Measurements from ENCODE around the gene RICTOR.

Gene RICTOR

GRCh38 chr5:39100301-39100850 lies 26.2 kb upstream of the RICTOR start:
- DNase-seq (ENCODE audit: low spot score): no peak

GRCh38 chr5:39099831-39100230 lies 25.6 kb upstream of the RICTOR start:
- no peak for DNase-seq (ENCODE audit: low spot score)

GRCh38 chr5:39093352-39093751 lies 19.2 kb upstream of the RICTOR start:
- DNase-seq (ENCODE audit: low spot score): peak; percentile 10

GRCh38 chr5:39092581-39093351 lies 18.6 kb upstream of the RICTOR start:
- DNase-seq (ENCODE audit: low spot score): no peak

- DNase-seq (ENCODE audit: low spot score): no peak
These were observed 17.9 kb upstream of the RICTOR start for GRCh38 chr5:39091940-39092580.

- no peak for DNase-seq (ENCODE audit: low spot score)
These were observed 9.8 kb upstream of the RICTOR start for GRCh38 chr5:39083968-39084367.

GRCh38 chr5:39082995-39083394 lies 8.8 kb upstream of the RICTOR start:
- no peak for DNase-seq (ENCODE audit: low spot score)

GRCh38 chr5:39080597-39081204 lies 6.5 kb upstream of the RICTOR start:
- DNase-seq (ENCODE audit: low spot score): peak; percentile 73

GRCh38 chr5:39080168-39080567 lies 6.0 kb upstream of the RICTOR start:
- no peak for DNase-seq (ENCODE audit: low spot score)

GRCh38 chr5:39079147-39079546 lies 4.9 kb upstream of the RICTOR start:
- no peak for DNase-seq (ENCODE audit: low spot score)

GRCh38 chr5:39076757-39077728 lies 2.8 kb upstream of the RICTOR start:
- peak; percentile 16 for DNase-seq (ENCODE audit: low spot score)

GRCh38 chr5:39076101-39076756 lies 2.0 kb upstream of the RICTOR start:
- no peak for DNase-seq (ENCODE audit: low spot score)

GRCh38 chr5:39073767-39074016 lies 507 bp downstream of the RICTOR start:
- DNase-seq (ENCODE audit: low spot score): peak; percentile 84

- no peak for DNase-seq (ENCODE audit: low spot score)
These were observed 1.1 kb downstream of the RICTOR start for GRCh38 chr5:39072925-39073766.

- no peak for DNase-seq (ENCODE audit: low spot score)
These were observed 6.1 kb downstream of the RICTOR start for GRCh38 chr5:39068099-39068498.

GRCh38 chr5:39064450-39064849 lies 9.7 kb downstream of the RICTOR start:
- no peak for DNase-seq (ENCODE audit: low spot score)

GRCh38 chr5:39063037-39063436 lies 11.2 kb downstream of the RICTOR start:
- DNase-seq (ENCODE audit: low spot score): peak; percentile 8

- DNase-seq (ENCODE audit: low spot score): no peak
These were observed 11.7 kb downstream of the RICTOR start for GRCh38 chr5:39062530-39062929.

GRCh38 chr5:39062104-39062503 lies 12.1 kb downstream of the RICTOR start:
- no peak for DNase-seq (ENCODE audit: low spot score)

- no peak for DNase-seq (ENCODE audit: low spot score)
These were observed 15.1 kb downstream of the RICTOR start for GRCh38 chr5:39059064-39059463.
